HepG2 (cell line): Measurements from ENCODE around the gene UBR4. TPM values are rescaled to one million over a fixed set of nuclear protein-coding genes. Genes with fewer than 3 reads are reported as not detected.

Source experiments
- GATAD2A ChIP-seq: IDR thresholded peaks from 2 replicates; pipeline ENCODE4 v1.6.1; 2016
- GPN1 ChIP-seq: sonication (generic); formaldehyde crosslinking; IDR thresholded peaks from 2 replicates; pipeline ENCODE4 v1.5.1; 2020; ENCODE audit warnings: missing genetic modification reagents, borderline replicate concordance
- IRF2 ChIP-seq: IDR thresholded peaks from 2 replicates; pipeline ENCODE4 v1.6.1; 2018; ENCODE audit warnings: missing genetic modification reagents, missing compliant biosample characterization
- NCOA2 ChIP-seq: sonication (generic); formaldehyde crosslinking; IDR thresholded peaks from 2 replicates; pipeline ENCODE4 v1.8.0; 2022; ENCODE audit warnings: inconsistent platforms
- NFKB2 ChIP-seq: sonication (generic); formaldehyde crosslinking; IDR thresholded peaks from 2 replicates; pipeline ENCODE4 v1.4.0; 2020; ENCODE audit warnings: missing genetic modification reagents, borderline replicate concordance
- NR2F6 ChIP-seq, 2 experiments: IDR thresholded peaks; 2 replicates each; pipeline ENCODE4 v1.6.1; 2016; ENCODE audit warnings: antibody characterized with exemption in 1 of 2, mild to moderate bottlenecking in 1 of 2
- NRL ChIP-seq: sonication (generic); formaldehyde crosslinking; IDR thresholded peaks from 2 replicates; pipeline ENCODE4 v1.5.0; 2020; ENCODE audit warnings: missing genetic modification reagents, mild to moderate bottlenecking, moderate library complexity, borderline replicate concordance
- ZNF234 ChIP-seq: sonication (generic); formaldehyde crosslinking; conservative IDR thresholded peaks from 2 replicates; pipeline ENCODE4 v1.5.1; 2020; ENCODE audit warnings: mild to moderate bottlenecking, missing genetic modification reagents
- ZNF251 ChIP-seq: sonication (generic); formaldehyde crosslinking; IDR thresholded peaks from 2 replicates; pipeline ENCODE4 v1.9.0; 2021; ENCODE audit warnings: mild to moderate bottlenecking, missing genetic modification reagents
- ZNF263 ChIP-seq: sonication (generic); formaldehyde crosslinking; IDR thresholded peaks from 2 replicates; pipeline ENCODE4 v1.4.0; 2020; ENCODE audit warnings: missing genetic modification reagents
- ZNF570 ChIP-seq: sonication (generic); formaldehyde crosslinking; IDR thresholded peaks from 2 replicates; pipeline ENCODE4 v1.4.0; 2020; ENCODE audit warnings: mild to moderate bottlenecking, missing genetic modification reagents, borderline replicate concordance
- ZNF7 ChIP-seq: IDR thresholded peaks from 2 replicates; pipeline ENCODE4 v1.6.1; 2016; ENCODE audit warnings: missing biosample characterization, missing genetic modification reagents
- ZNF746 ChIP-seq: sonication (generic); formaldehyde crosslinking; IDR thresholded peaks from 2 replicates; pipeline ENCODE4 v1.8.0; 2022; ENCODE audit warnings: mild to moderate bottlenecking, missing genetic modification reagents
- ZSCAN29 ChIP-seq: sonication (generic); formaldehyde crosslinking; conservative IDR thresholded peaks from 2 replicates; pipeline ENCODE4 v1.4.0; 2020; ENCODE audit warnings: mild to moderate bottlenecking, missing genetic modification reagents
- polyA plus RNA-seq, 8 experiments: library from polyadenylated mRNA; depleted of rRNA in 3 of 8; stranded (reverse) in 7 of 8; unstranded in 1 of 8; fragments of >200 nt; fragmentation: Illumina TruSeq in 4 of 8; extraction: Trizol in 4 of 8; gene quantifications; 2 replicates each; pipeline versions ENCODE4 v1.2.1 to v1.2.3, GENCODE V29; 2011 to 2016; ENCODE audit warnings: low read depth in 4 of 8, missing spikeins in 1 of 8, mixed read lengths in 1 of 8; ENCODE audit not compliant: insufficient read depth in 1 of 8
- total RNA-seq, 5 experiments: library from RNA; depleted of rRNA; stranded (reverse); fragments of >200 nt; fragmentation: Illumina TruSeq; extraction: Trizol; gene quantifications; 2 replicates each; pipeline ENCODE4 v1.2.3, GENCODE V29; 2016; ENCODE audit warnings: low read depth in 1 of 5
- TF ChIP-seq, protein P1 (sequence below), 2 experiments: fragments of 450-650 bp in 1 of 2; sonication (generic) in 1 of 2; formaldehyde crosslinking in 1 of 2; IDR thresholded peaks; 2 replicates each; pipeline versions ENCODE4 v1.6.1 to v1.8.0; 2016 to 2022; ENCODE audit warnings: antibody characterized with exemption in 1 of 2, mild to moderate bottlenecking in 1 of 2, missing genetic modification reagents in 1 of 2
- TF ChIP-seq, protein P2 (sequence below): sonication (generic); formaldehyde crosslinking; IDR thresholded peaks from 2 replicates; pipeline ENCODE4 v1.4.0; 2020; ENCODE audit warnings: low read depth, mild to moderate bottlenecking, missing genetic modification reagents
- TF ChIP-seq, protein P3 (sequence below): sonication (generic); formaldehyde crosslinking; IDR thresholded peaks from 2 replicates; pipeline ENCODE4 v1.5.1; 2020; ENCODE audit warnings: mild to moderate bottlenecking, moderate library complexity, missing genetic modification reagents

UBR4 gene
- total and polyA plus RNA-seq, 2 of the 13 experiments (the other 11 are each of a cell fraction or from before 2014, with no cell fraction given): 59.1 to 106 TPM

DNA sequence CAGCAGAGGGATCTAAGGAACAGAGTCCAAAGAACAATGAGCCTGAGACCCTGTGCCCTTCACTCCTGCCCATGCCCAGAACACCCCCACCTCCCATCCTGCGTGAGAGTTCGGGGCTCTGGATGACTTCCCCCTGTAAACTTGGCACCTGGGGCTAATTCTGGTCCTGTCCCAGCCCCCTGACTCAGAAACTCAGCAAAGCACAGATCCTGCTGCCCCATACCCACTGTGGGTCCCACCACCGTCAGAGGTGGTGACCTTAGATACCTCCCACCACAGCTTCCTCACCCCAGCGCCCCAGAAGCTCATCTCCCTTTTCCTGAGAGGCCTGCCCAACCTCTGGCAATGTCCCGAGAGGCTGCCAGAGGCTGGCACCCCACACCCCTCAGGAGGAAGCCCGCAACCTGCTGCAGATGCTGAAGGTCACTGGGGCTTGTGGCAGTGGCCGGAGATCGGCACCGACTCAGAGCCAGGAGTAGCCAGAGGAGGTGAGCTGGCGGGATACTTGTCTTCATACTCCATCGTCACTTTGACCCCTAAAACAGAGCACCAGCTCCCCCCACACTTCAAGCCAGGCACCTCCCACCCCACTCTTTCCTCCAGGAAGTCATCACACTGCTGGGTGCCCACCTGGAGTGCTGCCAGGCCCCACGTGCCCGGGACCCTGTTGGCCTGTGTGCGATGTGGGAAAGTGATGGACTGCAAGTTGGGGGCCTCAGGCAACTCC is 142.0 kb downstream of the UBR4 start (continued):
- TF ChIP-seq, protein P1, sequence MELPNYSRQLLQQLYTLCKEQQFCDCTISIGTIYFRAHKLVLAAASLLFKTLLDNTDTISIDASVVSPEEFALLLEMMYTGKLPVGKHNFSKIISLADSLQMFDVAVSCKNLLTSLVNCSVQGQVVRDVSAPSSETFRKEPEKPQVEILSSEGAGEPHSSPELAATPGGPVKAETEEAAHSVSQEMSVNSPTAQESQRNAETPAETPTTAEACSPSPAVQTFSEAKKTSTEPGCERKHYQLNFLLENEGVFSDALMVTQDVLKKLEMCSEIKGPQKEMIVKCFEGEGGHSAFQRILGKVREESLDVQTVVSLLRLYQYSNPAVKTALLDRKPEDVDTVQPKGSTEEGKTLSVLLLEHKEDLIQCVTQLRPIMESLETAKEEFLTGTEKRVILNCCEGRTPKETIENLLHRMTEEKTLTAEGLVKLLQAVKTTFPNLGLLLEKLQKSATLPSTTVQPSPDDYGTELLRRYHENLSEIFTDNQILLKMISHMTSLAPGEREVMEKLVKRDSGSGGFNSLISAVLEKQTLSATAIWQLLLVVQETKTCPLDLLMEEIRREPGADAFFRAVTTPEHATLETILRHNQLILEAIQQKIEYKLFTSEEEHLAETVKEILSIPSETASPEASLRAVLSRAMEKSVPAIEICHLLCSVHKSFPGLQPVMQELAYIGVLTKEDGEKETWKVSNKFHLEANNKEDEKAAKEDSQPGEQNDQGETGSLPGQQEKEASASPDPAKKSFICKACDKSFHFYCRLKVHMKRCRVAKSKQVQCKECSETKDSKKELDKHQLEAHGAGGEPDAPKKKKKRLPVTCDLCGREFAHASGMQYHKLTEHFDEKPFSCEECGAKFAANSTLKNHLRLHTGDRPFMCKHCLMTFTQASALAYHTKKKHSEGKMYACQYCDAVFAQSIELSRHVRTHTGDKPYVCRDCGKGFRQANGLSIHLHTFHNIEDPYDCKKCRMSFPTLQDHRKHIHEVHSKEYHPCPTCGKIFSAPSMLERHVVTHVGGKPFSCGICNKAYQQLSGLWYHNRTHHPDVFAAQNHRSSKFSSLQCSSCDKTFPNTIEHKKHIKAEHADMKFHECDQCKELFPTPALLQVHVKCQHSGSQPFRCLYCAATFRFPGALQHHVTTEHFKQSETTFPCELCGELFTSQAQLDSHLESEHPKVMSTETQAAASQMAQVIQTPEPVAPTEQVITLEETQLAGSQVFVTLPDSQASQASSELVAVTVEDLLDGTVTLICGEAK (IDR thresholded peaks at IDR 0.05): no peak
- TF ChIP-seq, protein P1 (CRISPR knock-in tag; IDR thresholded peaks at IDR 0.05): no peak
- TF ChIP-seq, protein P2, sequence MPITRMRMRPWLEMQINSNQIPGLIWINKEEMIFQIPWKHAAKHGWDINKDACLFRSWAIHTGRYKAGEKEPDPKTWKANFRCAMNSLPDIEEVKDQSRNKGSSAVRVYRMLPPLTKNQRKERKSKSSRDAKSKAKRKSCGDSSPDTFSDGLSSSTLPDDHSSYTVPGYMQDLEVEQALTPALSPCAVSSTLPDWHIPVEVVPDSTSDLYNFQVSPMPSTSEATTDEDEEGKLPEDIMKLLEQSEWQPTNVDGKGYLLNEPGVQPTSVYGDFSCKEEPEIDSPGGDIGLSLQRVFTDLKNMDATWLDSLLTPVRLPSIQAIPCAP (CRISPR knock-in tag): no peak
- TF ChIP-seq ZNF570 (CRISPR knock-in tag): no peak
- TF ChIP-seq NR2F6 (IDR thresholded peaks at IDR 0.05): no peak; the same call in 1 of the 2 replicates
- no peak for TF ChIP-seq NR2F6 (CRISPR knock-in tag; IDR thresholded peaks at IDR 0.05)
- peak; percentile 55; the same call in 1 of the 2 replicates for TF ChIP-seq NFKB2
- no peak for TF ChIP-seq ZNF234 (CRISPR knock-in tag)
- TF ChIP-seq ZNF746 (CRISPR knock-in tag): no peak
- peak; percentile 27; the same call in 1 of the 2 replicates for TF ChIP-seq NRL (CRISPR knock-in tag)
- no peak for TF ChIP-seq NCOA2 (CRISPR knock-in tag)
- TF ChIP-seq GPN1 (CRISPR knock-in tag): no peak
- no peak for TF ChIP-seq ZNF7
- TF ChIP-seq IRF2 (CRISPR knock-in tag): no peak
- no peak for TF ChIP-seq ZNF251 (CRISPR knock-in tag)
- no peak for TF ChIP-seq ZSCAN29 (CRISPR knock-in tag)
- 0 out of 2 replicates have a peak, but pooled peaks have one; percentile 26 for TF ChIP-seq ZNF263 (CRISPR knock-in tag)
- TF ChIP-seq, protein P3, sequence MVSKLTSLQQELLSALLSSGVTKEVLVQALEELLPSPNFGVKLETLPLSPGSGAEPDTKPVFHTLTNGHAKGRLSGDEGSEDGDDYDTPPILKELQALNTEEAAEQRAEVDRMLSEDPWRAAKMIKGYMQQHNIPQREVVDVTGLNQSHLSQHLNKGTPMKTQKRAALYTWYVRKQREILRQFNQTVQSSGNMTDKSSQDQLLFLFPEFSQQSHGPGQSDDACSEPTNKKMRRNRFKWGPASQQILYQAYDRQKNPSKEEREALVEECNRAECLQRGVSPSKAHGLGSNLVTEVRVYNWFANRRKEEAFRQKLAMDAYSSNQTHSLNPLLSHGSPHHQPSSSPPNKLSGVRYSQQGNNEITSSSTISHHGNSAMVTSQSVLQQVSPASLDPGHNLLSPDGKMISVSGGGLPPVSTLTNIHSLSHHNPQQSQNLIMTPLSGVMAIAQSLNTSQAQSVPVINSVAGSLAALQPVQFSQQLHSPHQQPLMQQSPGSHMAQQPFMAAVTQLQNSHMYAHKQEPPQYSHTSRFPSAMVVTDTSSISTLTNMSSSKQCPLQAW: no peak
- TF ChIP-seq GATAD2A (CRISPR knock-in tag): no peak
